ENCODE results near the gene GOLGA6L10.
"Not testable (repeated sequence)": the region's sequence is repeated elsewhere in the genome, so short reads cannot be mapped to it uniquely, and the experiment has no call there.

GOLGA6L10 gene

GRCh38 chr15:82338573-82338972, 10.7 kb downstream of the GOLGA6L10 start:
- not testable (repeated sequence) for DNase-seq

DNA sequence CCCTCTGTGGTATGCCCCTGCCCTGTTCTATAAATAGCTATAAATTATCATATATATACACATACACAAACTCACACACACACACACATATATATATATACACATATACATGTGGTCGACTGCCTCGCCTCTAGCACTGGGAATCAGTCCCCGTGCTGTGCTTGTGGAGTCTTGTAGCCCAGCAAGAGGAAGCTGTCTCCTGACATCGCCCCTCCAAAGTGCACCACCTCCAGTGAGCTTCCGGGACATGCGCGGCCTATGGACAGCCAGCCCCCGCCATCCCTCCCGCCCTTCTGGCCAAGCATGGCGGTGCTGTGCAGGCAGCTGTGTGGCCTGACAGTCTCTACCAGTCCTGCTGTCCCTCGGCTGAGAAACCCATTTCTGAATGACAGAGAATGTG, 11.2 kb downstream of the GOLGA6L10 start:
- not testable (repeated sequence) for DNase-seq

- not testable (repeated sequence) for DNase-seq
These were observed 12.2 kb downstream of the GOLGA6L10 start for GRCh38 chr15:82337051-82337450.

- DNase-seq, result not testable (repeated sequence)
These were observed 13.1 kb downstream of the GOLGA6L10 start for GRCh38 chr15:82336180-82336647.

DNA sequence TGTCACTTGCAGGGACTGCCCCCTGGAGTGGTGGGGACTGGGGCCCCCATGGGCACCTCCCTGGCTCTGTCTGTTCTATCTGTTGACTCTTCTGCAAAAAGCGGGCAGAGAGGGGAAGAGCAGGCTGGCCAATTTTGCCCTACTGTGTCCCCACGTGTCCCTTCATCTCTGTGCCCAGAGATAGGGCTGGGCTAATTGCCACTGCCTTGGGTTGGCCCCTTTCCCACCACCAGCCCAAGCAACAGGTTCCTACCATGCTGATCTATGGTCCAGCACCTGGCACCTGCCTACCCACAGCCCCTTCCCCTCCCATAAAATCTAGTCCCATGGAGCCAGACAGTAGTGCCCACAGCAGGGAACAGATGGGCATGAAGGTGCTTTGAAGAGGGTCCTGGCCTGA, 14.3 kb downstream of the GOLGA6L10 start:
- not testable (repeated sequence) for DNase-seq

- DNase-seq, result not testable (repeated sequence)
These were observed 14.7 kb downstream of the GOLGA6L10 start for GRCh38 chr15:82334554-82334932.

DNA sequence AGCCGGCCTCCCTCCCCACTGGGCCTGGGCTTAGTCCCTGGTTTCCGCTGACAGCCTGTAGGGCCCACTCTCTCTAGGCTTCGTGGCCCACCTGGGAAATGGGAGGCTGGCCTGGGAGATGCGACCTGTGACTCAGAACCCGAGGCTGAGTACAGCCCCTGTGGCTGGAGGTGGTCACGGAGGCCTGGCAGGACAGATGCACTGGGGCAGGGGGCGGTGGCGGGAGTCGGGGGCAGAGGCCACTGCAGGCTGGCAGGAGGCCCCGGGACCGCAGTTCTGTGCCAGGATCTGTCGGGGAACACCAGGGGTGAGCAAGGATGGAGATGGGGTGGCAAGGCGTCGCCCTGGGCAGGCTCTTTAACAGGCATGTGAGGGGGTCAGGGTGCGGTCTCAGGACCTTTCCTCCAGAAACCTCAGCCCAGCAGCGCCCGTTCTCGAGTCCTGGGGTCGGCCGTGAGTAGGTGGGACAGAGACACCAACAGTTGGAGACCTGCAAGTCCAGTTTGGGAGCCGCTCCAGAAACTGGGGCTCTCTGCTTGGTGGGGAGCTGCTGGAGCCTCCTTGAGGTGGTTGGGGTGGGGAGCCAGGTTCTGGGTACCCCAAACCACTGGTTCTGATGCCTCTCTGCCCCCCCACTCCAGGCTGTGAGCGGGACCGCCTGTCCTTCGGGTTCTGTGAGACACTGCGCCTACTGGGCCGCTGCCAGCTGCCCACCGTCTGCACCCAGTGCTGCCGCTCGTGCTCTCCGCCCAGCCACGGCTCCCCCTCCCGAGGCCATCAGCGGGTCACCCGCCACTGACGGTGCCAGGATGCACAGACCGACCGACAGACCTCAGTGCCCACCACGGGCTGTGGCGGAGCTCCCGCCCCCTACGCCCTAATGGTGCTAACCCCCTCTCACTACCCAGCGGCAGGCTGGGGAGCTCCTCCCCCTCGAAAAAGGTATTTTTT, 15.4 kb downstream of the GOLGA6L10 start:
- DNase-seq, result not testable (repeated sequence)

DNA sequence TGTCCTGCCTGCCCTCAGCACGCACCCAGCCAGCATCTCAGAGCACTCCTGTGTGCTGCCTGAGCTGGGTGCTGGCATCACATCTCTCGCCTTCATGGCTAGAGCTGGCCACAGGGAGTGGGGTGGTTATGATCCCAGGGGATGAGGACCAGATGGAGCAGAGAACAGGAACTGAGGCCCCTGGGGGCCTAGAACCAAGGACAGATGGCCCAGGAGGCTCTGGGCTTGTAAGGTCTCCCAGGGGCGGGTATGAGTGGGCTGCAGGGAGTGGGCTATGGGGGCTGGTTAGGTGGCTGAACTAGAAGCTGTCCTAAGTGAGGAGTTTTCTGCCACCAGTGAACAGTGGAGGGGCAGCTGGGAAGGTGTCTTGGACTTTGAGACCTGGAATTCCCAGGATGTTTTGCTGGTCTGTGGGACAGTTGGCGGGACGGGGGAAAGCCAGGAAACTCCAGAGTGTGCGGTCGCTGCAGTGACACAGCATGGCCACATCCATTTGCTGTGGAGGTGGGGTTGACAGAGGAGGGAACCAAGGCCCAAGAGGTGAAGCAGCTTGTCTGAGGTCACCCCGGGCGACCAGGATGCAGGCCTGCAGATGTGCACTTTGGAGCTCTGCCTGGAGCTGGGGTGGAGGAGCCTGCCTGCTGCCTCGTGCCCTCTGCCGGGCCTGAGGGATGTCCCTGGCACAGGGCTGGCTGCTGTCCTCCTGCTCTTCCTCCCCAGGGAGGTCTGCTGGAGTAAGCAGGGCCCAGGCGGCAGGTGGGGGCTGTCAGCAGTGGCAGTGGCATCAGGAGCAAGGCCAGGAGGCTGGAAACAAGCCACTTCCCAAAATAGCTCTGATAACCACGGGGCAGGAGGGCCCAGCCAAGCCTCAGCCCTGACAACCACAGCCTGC, 16.3 kb downstream of the GOLGA6L10 start:
- DNase-seq, result not testable (repeated sequence)

DNA sequence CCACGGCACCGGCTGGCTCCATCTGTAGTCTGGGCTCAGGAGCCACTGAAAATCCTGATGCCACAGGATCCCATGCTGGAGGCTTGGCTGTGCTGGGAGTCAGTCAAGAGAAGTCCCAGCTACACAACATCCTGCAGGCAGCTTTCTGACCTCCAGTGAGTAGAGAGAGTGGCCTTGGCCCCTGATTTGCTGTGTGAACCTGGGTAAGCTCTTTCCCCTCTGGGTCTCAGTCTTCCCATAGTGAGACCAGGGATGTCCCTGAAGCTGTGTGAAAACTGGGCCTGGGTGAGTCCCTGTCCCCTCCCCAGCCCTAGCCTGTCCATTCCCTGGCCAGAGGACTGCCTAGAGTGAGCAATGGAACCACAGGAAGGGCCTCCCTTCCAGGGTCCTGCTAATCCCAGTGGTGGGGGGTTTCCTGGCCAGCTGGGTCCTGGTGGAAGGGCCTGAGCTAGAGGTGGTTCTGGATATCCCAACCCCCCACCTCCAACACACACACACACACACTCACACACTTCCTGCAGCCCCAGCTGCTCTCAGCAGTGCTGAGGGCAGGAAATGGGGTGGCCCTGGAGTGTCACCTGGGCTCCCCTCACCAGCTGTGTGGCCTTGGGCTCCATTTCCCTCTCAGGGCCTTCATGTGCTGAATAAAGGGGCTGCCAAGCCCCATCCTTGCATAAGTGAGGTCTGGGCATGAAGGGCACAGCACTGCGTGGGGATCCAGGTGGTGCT, 17.5 kb downstream of the GOLGA6L10 start:
- not testable (repeated sequence) for DNase-seq

- DNase-seq, result not testable (repeated sequence)
These were observed 18.4 kb downstream of the GOLGA6L10 start for GRCh38 chr15:82330921-82331320.

DNA sequence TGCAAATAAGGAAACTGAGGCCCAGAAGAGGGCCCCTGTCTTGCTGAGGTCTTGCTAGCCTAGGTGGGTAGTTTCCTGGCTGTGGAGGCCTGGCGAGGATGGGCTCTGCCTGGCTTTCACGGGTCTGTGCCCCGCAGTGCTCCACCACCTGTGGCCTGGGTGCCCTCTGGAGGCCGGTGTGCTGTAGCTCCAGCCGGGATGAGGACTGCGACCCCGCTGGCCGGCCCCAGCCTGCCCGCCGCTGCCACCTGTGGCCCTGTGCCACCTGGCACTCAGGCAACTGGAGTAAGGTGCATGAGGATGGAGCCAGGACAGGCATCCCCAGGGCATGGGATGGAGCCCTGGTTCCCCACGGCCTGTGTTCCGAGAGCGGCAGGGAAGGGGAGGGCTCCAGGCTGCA, 20.2 kb downstream of the GOLGA6L10 start:
- DNase-seq, result not testable (repeated sequence)

- not testable (repeated sequence) for DNase-seq
These were observed 21.9 kb downstream of the GOLGA6L10 start for GRCh38 chr15:82327372-82327771.

DNA sequence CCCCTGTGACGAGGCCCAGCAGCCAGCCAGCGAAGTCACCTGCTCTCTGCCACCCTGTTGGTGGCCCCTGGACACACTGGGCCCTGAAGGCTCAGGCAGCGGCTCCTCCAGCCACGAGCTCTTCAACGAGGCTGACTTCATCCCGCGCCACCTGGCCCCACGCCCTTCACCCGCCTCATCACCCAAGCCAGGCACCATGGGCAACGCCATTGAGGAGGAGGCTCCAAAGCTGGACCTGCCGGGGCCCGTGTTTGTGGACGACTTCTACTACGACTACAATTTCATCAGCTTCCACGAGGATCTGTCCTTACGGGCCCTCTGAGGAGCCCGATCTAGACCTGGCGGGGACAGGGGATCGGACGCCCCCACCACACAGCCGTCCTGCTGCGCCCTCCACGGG, 22.4 kb downstream of the GOLGA6L10 start:
- DNase-seq, result not testable (repeated sequence)

DNA sequence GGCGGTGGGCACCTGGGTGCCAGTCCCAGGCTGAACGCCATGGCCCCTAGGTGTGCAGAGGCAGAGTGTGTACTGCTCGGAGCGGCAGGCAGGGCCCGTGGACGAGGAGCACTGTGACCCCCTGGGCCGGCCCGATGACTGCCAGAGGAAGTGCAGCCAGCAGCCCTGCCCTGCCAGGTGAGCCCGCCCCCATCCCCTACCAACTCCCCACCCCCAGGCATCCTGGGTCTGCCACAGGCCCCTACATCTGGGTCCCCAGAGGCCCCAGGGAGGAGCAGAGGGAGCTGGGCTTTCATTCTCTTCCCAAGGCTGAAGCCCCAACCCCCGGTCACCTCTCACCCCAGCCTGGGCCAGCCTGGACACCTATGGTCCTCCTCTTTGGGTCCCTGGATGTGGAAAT, 23.6 kb downstream of the GOLGA6L10 start:
- DNase-seq, result not testable (repeated sequence)

DNA sequence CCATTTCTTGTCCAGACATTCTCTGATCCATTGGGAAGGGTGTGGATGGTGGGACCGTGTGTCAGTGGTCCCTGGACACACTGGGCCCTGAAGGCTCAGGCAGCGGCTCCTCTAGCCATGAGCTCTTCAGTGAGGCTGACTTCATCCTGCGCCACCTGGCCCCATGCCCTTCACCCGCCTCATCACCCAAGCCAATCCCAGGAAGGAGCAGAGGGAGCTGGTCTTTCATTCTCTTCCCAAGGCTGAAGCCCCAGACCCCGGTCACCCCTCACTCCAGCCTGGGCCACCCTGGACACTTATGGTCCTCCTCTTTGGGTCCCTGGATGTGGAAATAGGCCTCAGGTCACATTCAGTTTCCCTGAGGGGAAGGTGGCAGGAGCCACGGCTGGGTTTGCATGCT, 24.4 kb downstream of the GOLGA6L10 start:
- DNase-seq, result not testable (repeated sequence)

DNA sequence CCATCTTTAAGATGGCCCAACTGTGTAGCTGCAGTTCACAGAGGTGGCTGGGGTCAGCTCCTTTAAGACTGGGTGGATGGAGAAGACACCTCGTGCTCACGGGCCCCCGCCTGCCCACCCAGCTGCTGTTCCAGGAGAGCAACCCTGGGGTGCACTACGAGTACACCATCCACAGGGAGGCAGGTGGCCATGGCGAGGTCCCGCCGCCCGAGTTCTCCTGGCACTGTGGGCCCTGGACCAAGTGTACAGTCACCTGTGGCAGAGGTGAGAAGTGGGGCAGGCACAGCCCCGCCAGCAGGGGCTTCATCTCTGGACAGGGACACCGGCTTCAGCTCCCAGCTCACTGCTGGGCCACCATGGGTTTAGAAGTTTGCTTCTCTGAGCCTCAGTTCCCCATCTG, 26.8 kb downstream of the GOLGA6L10 start:
- DNase-seq, result not testable (repeated sequence)

- DNase-seq, result not testable (repeated sequence)
These were observed 28.4 kb downstream of the GOLGA6L10 start for GRCh38 chr15:82320861-82321260.

DNA sequence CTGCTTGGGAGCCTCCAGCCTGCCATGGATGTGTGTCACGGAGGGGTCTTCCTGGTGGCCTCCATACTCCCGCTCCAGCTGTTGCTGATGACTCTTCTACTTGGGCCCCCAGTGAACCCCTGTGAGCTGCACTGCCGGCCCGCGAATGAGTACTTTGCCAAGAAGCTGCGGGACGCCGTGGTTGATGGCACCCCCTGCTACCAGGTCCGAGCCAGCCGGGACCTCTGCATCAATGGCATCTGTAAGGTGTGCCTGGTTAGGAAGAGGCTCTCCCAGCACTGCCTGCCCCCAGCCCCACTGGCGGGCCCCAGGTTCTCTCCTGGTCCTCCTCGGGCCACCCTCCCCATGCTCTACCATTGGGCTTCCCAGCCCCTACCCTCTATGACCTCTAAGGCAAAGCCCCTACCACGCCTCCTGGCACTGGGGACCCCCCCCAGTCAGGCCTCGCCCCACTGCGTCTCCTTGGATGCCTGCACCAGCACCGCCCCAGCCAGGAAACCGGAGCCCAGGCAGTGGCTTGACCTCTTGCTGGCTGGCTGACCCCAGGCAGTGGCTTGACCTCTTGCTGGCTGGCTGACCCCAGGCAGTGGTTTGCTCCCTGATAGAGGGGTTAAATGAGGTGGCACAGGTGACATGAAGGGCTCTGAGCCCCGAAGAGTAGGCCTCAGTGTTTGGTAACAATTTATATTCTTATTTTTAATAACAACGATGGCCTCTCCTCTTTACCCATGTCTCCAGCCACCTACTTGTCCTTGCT, 29.6 kb downstream of the GOLGA6L10 start:
- not testable (repeated sequence) for DNase-seq

DNA sequence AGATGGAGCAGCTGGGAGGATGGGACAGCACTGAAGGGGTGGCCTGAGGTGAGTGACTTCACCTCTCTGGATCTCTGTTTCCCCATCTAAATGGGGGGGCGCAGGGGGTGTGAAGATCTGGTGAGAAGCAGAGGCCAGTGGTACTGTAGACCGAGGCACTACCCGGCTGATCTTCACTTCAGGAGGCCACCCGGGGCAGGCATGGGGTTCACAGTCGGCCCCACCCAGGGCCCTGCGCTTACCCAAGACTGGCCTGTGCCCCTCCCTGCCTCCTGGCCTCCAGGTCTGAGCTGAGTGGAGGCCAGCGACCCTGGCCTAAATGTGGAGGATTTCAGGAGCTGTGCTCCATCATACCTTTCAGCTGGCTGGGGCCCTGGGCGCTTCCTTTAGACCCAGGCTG, 31.0 kb downstream of the GOLGA6L10 start:
- DNase-seq, result not testable (repeated sequence)

DNA sequence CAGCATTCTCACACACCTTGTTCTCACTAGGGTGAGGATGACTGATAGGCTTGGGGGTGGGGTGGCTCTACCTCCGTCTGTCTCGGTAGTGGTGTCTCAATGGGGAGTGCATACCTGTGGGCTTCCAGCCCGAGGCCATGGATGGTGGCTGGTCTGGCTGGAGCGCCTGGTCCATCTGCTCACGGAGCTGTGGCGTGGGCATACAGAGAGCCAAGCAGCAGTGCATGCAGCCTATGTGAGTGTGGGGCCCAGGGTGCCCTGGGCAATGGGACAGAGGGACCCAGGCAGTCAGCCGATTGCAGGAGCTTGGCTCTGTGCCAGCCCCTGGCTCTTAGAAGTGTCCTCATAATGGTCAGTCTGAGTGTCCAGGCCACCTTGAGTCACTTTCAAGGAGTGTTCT, 31.8 kb downstream of the GOLGA6L10 start:
- not testable (repeated sequence) for DNase-seq

GRCh38 chr15:82317091-82317489, 32.2 kb downstream of the GOLGA6L10 start:
- no peak for DNase-seq
